HEK293 (cell line): Measurements from ENCODE around the gene E2F1.
"Not testable (repeated sequence)": the region's sequence is repeated elsewhere in the genome, so short reads cannot be mapped to it uniquely, and the experiment has no call there.

Source experiments
- CTCF ChIP-seq: fragments of 450-650 bp; formaldehyde crosslinking; IDR thresholded peaks from 2 replicates; pipeline ENCODE4 v1.5.1; 2016; ENCODE audit warnings: missing biosample characterization, missing genetic modification characterization
- IKZF3 ChIP-seq: fragments of 450-650 bp; IDR thresholded peaks from 2 replicates; pipeline ENCODE4 v1.5.0; 2018; ENCODE audit warnings: missing biosample characterization, mild to moderate bottlenecking, missing genetic modification characterization, moderate library complexity
- KLF17 ChIP-seq: fragments of 450-650 bp; formaldehyde crosslinking; IDR thresholded peaks from 2 replicates; pipeline ENCODE4 v1.5.1; 2016; ENCODE audit warnings: missing biosample characterization, missing genetic modification characterization

DNA sequence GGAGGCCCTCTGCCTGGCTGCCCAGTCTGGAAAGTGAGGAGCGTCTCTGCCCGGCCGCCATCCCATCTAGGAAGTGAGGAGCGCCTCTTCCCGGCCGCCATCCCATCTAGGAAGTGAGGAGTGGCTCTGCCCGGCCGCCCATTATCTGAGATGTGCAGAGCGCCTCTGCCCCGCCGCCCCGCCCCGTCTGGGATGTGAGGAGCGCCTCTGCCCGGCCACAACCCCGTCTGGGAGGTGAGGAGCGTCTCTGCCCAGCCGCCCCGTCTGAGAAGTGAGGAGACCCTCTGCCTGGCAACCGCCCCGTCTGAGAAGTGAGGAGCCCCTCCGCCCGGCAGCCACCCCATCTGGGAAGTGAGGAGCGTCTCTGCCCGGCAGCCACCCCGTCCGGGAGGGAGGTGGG lies 12.8 kb upstream of the E2F1 start:
- TF ChIP-seq CTCF, KLF17, IKZF3 (tag by site-specific recombination): not testable (repeated sequence)
